SK-N-SH treated with all-trans-retinoic acid at 6 μM for 48 hours (cell line): ENCODE measurements around the gene IRX2.

Experiments used
- ATAC-seq: fragments of 200-7000 bp; cut with Tn5 transposase; 3 replicates; pipeline ENCODE4 v1.9.1; 2020; ENCODE audit warnings: mild to moderate bottlenecking, moderate library complexity
- ARNTL ChIP-seq: fragments of 450-650 bp; formaldehyde crosslinking; IDR thresholded peaks from 2 replicates; pipeline ENCODE4 v1.5.0; 2020; ENCODE audit warnings: low read depth, mild to moderate bottlenecking, moderate library complexity, borderline replicate concordance
- BACH2 ChIP-seq: fragments of 250-450 bp; sonication (Bioruptor Pico); IDR thresholded peaks from 2 replicates; pipeline ENCODE4 v1.9.0; 2021; ENCODE audit warnings: mild to moderate bottlenecking, borderline replicate concordance
- CSDC2 ChIP-seq: fragments of 250-450 bp; sonication (Bioruptor Pico); IDR thresholded peaks from 2 replicates; pipeline ENCODE4 v1.5.0; 2020; ENCODE audit warnings: mild to moderate bottlenecking, moderate library complexity
- ESRRG ChIP-seq: fragments of 250-450 bp; sonication (Bioruptor Pico); IDR thresholded peaks from 2 replicates; pipeline ENCODE4 v1.6.1; 2021; ENCODE audit warnings: mild to moderate bottlenecking
- GLIS3 ChIP-seq: fragments of 250-450 bp; sonication (Bioruptor Pico); IDR thresholded peaks from 2 replicates; pipeline ENCODE4 v1.5.0; 2020; ENCODE audit warnings: mild to moderate bottlenecking, moderate library complexity
- ISL1 ChIP-seq: fragments of 250-450 bp; sonication (Bioruptor Pico); IDR thresholded peaks from 2 replicates; pipeline ENCODE4 v2.1.2; 2022; ENCODE audit warnings: mild to moderate bottlenecking, moderate library complexity
- OSR1 ChIP-seq: fragments of 250-450 bp; sonication (Bioruptor Pico); IDR thresholded peaks from 2 replicates; pipeline ENCODE4 v1.8.0; 2022; ENCODE audit warnings: moderate library complexity, mild to moderate bottlenecking, inconsistent platforms
- PPARA ChIP-seq: fragments of 250-450 bp; sonication (Bioruptor Pico); IDR thresholded peaks from 2 replicates; pipeline ENCODE4 v1.5.0; 2020; ENCODE audit warnings: mild to moderate bottlenecking, borderline replicate concordance
- RARB ChIP-seq: fragments of 250-450 bp; sonication (Bioruptor Pico); IDR thresholded peaks from 2 replicates; pipeline ENCODE4 v1.8.0; 2021; ENCODE audit warnings: mild to moderate bottlenecking, moderate library complexity
- SNAI2 ChIP-seq: fragments of 250-450 bp; sonication (Bioruptor Pico); IDR thresholded peaks from 2 replicates; pipeline ENCODE4 v1.5.0; 2020; ENCODE audit warnings: mild to moderate bottlenecking, moderate library complexity
- TCF4 ChIP-seq: fragments of 250-450 bp; sonication (Bioruptor Pico); IDR thresholded peaks from 2 replicates; pipeline ENCODE4 v1.8.0; 2021; ENCODE audit warnings: mild to moderate bottlenecking, moderate library complexity, borderline replicate concordance
- TOX ChIP-seq: fragments of 250-450 bp; sonication (Bioruptor Pico); IDR thresholded peaks from 2 replicates; pipeline ENCODE4 v1.8.0; 2021; ENCODE audit warnings: mild to moderate bottlenecking, moderate library complexity, borderline replicate concordance
- ZC3H10 ChIP-seq: fragments of 250-450 bp; sonication (Bioruptor Pico); IDR thresholded peaks from 2 replicates; pipeline ENCODE4 v1.5.1; 2021; ENCODE audit warnings: mild to moderate bottlenecking, moderate library complexity
- ZFP3 ChIP-seq: fragments of 250-450 bp; sonication (Bioruptor Pico); IDR thresholded peaks from 2 replicates; pipeline ENCODE4 v1.5.0; 2020; ENCODE audit warnings: mild to moderate bottlenecking, moderate library complexity
- ZFP30 ChIP-seq: fragments of 450-650 bp; formaldehyde crosslinking; IDR thresholded peaks from 2 replicates; pipeline ENCODE4 v1.5.0; 2022; ENCODE audit warnings: mild to moderate bottlenecking, moderate library complexity
- ZNF565 ChIP-seq: fragments of 450-650 bp; formaldehyde crosslinking; conservative IDR thresholded peaks from 2 replicates; pipeline ENCODE4 v1.5.0; 2020; ENCODE audit warnings: low read depth, mild to moderate bottlenecking, moderate library complexity
- ZNF70 ChIP-seq: fragments of 450-650 bp; formaldehyde crosslinking; IDR thresholded peaks from 2 replicates; pipeline ENCODE4 v1.5.0; 2020; ENCODE audit warnings: mild to moderate bottlenecking, moderate library complexity
- ZNF8 ChIP-seq: fragments of 450-650 bp; formaldehyde crosslinking; IDR thresholded peaks from 2 replicates; pipeline ENCODE4 v1.5.0; 2020; ENCODE audit warnings: mild to moderate bottlenecking, moderate library complexity
- TF ChIP-seq, protein P1 (sequence below): fragments of 250-450 bp; sonication (Bioruptor Pico); IDR thresholded peaks from 2 replicates; pipeline ENCODE4 v1.5.0; 2020; ENCODE audit warnings: mild to moderate bottlenecking, moderate library complexity
- TF ChIP-seq, protein P2 (sequence below): fragments of 250-450 bp; sonication (Bioruptor Pico); IDR thresholded peaks from 2 replicates; pipeline ENCODE4 v1.8.0; 2021; ENCODE audit warnings: low read depth, mild to moderate bottlenecking, moderate library complexity, borderline replicate concordance
- TF ChIP-seq, protein P3 (sequence below): fragments of 250-450 bp; sonication (Bioruptor Pico); IDR thresholded peaks from 2 replicates; pipeline ENCODE4 v1.5.1; 2020; ENCODE audit warnings: low read depth, mild to moderate bottlenecking, moderate library complexity
- TF ChIP-seq, protein P4 (sequence below): fragments of 250-450 bp; sonication (Bioruptor Pico); IDR thresholded peaks from 2 replicates; pipeline ENCODE4 v1.8.0; 2020; ENCODE audit warnings: mild to moderate bottlenecking, moderate library complexity, borderline replicate concordance
- TF ChIP-seq, protein P5 (sequence below): fragments of 250-450 bp; sonication (Bioruptor Pico); IDR thresholded peaks from 2 replicates; pipeline ENCODE4 v1.5.1; 2021; ENCODE audit warnings: mild to moderate bottlenecking, moderate library complexity

The IRX2 gene

DNA sequence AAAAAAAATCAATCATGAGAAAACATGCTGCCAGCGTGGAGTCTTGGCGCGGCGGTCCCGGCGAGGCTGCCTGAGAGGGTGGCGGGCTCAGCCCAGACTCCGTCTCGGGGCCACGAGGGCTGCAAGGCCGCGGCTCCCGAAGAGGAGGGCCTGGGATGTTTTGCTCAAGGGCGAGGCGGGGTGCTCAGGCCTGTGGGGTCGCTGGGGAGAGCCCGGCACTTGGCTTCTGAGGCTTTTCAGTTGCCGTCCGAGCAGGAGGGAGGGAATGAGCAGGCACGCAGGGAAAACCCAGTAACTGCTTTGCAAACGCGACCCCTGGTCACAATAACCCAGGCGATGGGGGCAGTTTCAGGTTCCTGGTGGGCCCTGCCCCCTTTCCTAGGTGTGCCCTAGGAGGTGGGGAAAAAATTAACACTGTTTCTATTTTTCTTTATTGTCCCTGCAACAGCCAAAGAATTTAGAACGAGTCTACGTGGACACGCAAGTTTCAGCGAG, 3.2 kb upstream of the IRX2 start:
- TF ChIP-seq BACH2 (CRISPR knock-in tag) (no peak), ZFP30 (CRISPR knock-in tag) (no peak), ESRRG (CRISPR knock-in tag) (no peak), RARB (CRISPR knock-in tag) (no peak), PPARA (no peak), SNAI2 (CRISPR knock-in tag) (no peak), TOX (CRISPR knock-in tag) (no peak), ISL1 (CRISPR knock-in tag) (no peak), OSR1 (no peak), ZC3H10 (CRISPR knock-in tag) (no peak), ARNTL (CRISPR knock-in tag) (no peak), ZNF70 (no peak)
- TF ChIP-seq, protein P1, sequence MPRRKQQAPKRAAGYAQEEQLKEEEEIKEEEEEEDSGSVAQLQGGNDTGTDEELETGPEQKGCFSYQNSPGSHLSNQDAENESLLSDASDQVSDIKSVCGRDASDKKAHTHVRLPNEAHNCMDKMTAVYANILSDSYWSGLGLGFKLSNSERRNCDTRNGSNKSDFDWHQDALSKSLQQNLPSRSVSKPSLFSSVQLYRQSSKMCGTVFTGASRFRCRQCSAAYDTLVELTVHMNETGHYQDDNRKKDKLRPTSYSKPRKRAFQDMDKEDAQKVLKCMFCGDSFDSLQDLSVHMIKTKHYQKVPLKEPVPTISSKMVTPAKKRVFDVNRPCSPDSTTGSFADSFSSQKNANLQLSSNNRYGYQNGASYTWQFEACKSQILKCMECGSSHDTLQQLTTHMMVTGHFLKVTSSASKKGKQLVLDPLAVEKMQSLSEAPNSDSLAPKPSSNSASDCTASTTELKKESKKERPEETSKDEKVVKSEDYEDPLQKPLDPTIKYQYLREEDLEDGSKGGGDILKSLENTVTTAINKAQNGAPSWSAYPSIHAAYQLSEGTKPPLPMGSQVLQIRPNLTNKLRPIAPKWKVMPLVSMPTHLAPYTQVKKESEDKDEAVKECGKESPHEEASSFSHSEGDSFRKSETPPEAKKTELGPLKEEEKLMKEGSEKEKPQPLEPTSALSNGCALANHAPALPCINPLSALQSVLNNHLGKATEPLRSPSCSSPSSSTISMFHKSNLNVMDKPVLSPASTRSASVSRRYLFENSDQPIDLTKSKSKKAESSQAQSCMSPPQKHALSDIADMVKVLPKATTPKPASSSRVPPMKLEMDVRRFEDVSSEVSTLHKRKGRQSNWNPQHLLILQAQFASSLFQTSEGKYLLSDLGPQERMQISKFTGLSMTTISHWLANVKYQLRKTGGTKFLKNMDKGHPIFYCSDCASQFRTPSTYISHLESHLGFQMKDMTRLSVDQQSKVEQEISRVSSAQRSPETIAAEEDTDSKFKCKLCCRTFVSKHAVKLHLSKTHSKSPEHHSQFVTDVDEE (CRISPR knock-in tag) = no peak
- TF ChIP-seq, protein P2, sequence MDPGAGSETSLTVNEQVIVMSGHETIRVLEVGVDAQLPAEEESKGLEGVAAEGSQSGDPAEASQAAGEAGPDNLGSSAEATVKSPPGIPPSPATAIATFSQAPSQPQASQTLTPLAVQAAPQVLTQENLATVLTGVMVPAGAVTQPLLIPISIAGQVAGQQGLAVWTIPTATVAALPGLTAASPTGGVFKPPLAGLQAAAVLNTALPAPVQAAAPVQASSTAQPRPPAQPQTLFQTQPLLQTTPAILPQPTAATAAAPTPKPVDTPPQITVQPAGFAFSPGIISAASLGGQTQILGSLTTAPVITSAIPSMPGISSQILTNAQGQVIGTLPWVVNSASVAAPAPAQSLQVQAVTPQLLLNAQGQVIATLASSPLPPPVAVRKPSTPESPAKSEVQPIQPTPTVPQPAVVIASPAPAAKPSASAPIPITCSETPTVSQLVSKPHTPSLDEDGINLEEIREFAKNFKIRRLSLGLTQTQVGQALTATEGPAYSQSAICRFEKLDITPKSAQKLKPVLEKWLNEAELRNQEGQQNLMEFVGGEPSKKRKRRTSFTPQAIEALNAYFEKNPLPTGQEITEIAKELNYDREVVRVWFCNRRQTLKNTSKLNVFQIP = no peak
- TF ChIP-seq, protein P3, sequence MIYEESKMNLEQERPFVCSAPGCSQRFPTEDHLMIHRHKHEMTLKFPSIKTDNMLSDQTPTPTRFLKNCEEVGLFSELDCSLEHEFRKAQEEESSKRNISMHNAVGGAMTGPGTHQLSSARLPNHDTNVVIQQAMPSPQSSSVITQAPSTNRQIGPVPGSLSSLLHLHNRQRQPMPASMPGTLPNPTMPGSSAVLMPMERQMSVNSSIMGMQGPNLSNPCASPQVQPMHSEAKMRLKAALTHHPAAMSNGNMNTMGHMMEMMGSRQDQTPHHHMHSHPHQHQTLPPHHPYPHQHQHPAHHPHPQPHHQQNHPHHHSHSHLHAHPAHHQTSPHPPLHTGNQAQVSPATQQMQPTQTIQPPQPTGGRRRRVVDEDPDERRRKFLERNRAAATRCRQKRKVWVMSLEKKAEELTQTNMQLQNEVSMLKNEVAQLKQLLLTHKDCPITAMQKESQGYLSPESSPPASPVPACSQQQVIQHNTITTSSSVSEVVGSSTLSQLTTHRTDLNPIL = no peak
- TF ChIP-seq, all 23 proteins: peak for 0
- ATAC-seq = no peak

DNA sequence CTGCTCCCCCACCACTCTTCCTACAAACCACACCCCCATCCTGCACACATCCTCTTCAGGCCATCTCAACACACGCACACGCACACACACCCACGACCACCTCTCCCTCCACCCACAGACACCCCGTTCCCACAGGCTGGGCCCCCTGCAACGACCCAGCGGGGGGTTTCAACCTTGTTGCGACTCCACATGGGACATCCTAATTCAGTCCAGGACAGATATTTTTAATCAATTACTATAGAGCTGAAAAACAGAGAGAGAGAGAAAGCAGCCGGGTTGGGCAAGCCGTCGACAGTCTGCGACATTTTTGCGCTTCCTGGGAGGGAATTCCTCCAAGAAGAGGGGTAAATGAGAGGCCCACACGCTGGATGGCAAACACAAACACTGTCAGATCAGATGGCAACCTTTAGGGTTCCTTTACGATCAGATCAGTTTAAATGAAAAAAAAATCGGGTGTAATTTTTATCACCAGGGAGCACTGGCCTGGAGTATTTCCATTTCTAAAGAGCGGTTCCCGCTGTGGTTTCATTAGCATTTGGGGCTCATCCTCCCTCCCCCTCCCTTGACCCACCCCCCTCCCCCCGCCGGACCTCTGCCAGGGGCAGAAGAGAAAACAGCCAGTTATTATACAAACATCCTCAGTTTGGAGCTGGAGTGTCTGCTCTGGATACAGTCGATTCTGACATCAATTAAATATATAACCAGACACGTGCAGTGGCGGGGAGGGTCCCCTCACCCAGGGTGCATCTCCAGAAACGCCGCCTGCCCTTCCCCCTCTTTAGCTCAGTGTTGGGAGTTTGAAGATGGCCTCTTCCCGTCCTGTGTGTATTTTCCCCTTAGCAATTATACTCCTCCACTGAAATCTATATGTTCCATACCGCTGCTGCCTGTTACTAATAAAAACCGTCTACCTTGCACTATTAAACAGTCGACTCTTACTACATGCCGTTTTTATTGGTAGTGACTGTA, 2.3 kb upstream of the IRX2 start:
- no peak for ATAC-seq
- TF ChIP-seq, protein P4, sequence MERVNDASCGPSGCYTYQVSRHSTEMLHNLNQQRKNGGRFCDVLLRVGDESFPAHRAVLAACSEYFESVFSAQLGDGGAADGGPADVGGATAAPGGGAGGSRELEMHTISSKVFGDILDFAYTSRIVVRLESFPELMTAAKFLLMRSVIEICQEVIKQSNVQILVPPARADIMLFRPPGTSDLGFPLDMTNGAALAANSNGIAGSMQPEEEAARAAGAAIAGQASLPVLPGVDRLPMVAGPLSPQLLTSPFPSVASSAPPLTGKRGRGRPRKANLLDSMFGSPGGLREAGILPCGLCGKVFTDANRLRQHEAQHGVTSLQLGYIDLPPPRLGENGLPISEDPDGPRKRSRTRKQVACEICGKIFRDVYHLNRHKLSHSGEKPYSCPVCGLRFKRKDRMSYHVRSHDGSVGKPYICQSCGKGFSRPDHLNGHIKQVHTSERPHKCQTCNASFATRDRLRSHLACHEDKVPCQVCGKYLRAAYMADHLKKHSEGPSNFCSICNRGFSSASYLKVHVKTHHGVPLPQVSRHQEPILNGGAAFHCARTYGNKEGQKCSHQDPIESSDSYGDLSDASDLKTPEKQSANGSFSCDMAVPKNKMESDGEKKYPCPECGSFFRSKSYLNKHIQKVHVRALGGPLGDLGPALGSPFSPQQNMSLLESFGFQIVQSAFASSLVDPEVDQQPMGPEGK (CRISPR knock-in tag) = no peak
- TF ChIP-seq CSDC2 (CRISPR knock-in tag) = no peak
- no peak for TF ChIP-seq PPARA
- TF ChIP-seq ESRRG (CRISPR knock-in tag) = no peak
- no peak for TF ChIP-seq ARNTL (CRISPR knock-in tag)
- no peak for TF ChIP-seq ZFP3 (CRISPR knock-in tag)
- TF ChIP-seq, protein P1 (CRISPR knock-in tag) = no peak
- TF ChIP-seq ZNF565 = no peak
- no peak for TF ChIP-seq ISL1 (CRISPR knock-in tag)
- TF ChIP-seq, protein P5, sequence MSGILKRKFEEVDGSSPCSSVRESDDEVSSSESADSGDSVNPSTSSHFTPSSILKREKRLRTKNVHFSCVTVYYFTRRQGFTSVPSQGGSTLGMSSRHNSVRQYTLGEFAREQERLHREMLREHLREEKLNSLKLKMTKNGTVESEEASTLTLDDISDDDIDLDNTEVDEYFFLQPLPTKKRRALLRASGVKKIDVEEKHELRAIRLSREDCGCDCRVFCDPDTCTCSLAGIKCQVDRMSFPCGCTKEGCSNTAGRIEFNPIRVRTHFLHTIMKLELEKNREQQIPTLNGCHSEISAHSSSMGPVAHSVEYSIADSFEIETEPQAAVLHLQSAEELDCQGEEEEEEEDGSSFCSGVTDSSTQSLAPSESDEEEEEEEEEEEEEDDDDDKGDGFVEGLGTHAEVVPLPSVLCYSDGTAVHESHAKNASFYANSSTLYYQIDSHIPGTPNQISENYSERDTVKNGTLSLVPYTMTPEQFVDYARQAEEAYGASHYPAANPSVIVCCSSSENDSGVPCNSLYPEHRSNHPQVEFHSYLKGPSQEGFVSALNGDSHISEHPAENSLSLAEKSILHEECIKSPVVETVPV (CRISPR knock-in tag) = no peak
- TF ChIP-seq GLIS3 = no peak
- TF ChIP-seq ZFP30 (CRISPR knock-in tag) = no peak
- no peak for TF ChIP-seq OSR1
- TF ChIP-seq ZNF8 = no peak
- TF ChIP-seq, protein P2 = no peak
- no peak for TF ChIP-seq ZNF70
- TF ChIP-seq TCF4 (CRISPR knock-in tag) = no peak
- TF ChIP-seq, protein P3 = no peak
